Measurements from ENCODE around the gene CXCL3.

GRCh38 chr4:74004668-74005067 lies 33.8 kb downstream of the CXCL3 start:
- TF ChIP-seq CTCF (optimal IDR thresholded peaks at IDR 0.05 in 1 of 3, IDR thresholded peaks at IDR 0.05 in 1 of 3, conservative IDR thresholded peaks at IDR 0.05 in 1 of 3; ENCODE audit: extremely low read depth in 1 of 3, insufficient read depth in 2 of 3, low read length in 3 of 3) (no peak), EZH2 (IDR thresholded peaks at IDR 0.05; ENCODE audit: low read length) (no peak)

Measured in keratinocyte (primary cell).